Activated naive CD4-positive, alpha-beta T cell (primary cell): Measurements from ENCODE around the gene SNX1.
"Not testable (repeated sequence)": the region's sequence is repeated elsewhere in the genome, so short reads cannot be mapped to it uniquely, and the experiment has no call there.

Experiments
- DNase-seq, 4 experiments: peaks; one replicate each; lab custom pipeline; 2025; lab: John Stamatoyannopoulos, UW

SNX1 gene

DNA sequence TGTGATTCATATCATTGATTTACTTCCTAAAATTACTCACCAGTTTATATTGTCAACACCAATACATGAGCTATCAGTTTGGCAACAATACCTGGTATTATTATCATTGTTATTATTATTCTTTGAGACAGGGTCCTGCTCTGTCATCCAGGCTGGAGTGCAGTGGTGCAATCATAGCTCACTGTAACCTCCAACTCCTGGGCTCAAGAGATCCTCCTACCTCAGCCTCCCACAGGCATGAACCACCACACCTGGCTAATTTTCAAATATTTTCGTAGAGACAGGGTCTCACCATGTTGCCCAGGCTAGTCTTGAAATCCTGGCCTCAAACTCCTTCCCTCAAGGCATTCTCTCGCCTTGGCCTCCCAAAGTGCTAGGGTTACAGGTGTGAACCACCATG is 22.3 kb upstream of the SNX1 start:
- not testable (repeated sequence) for DNase-seq

DNA sequence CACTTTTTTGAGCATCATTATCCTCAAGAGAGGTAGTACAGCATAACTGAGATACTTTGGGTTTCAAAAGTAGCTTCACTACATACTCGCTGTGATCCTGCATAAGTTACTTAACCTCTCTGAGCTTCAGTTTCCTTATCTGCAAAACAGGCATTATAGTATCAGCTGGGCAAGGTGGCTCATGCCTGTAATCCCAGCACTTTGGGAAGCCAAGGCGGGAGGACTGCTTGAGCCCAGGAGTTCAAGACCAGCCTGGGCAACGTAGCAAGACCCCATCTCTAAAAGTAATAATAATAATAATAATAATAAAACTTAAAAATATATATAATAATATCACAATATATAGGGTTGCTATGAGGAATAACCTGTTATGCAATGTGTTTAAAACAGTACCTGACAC is 13.0 kb upstream of the SNX1 start:
- no peak for DNase-seq

DNA sequence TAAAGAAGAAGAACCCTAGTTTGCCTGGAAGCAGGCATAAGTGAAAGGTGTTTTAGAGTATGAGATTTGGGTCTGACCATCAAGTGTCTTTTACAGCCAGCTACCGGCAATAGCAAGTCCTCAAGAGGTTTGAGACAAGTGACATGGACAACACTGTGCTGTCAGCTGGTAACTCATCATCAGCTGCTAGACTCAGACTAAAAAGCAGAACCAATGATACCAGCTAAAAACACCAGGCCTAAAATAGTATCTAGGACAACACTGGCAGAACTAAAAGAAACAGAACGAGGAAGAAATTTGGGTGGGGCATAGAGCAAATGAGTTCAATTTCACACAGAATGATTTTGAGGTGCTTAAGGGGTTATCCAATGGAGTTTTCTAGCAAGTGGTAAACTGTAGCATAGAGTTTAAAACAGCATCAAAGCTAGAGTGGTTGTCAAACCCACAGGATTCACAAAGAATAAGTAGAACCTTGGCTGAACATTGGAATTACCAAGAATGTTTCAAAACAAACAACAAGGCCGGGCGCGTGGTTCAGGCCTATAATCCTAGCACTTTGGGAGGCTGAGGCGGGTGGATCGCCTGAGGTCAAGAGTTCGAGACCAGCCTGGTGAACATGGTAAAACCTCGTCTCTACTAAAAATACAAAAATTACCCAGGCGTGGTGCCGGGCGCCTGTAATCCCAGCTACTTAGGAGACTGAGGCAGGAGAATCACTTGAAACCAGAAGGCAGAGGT is 6.1 kb upstream of the SNX1 start:
- no peak for DNase-seq

DNA sequence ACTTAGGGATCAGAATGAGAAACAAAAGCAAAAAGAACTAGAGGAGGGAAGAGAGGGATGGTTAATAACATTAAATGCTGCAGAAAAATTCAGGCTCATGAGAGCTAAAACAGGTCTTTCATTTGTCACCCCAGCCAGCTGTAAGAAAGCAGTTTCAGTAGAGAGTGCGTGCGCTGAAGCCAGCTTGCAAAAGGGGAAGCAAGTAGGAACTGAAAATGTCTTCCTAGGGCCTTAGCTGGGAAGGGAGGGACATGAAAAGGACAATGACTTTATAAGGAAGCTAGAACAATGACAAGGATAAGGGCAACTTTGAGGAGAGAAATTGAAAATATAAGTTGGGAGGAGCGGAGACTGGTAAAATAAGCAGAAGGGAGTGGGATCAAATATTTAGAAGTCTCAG is 5.3 kb upstream of the SNX1 start:
- DNase-seq, result no peak

DNA sequence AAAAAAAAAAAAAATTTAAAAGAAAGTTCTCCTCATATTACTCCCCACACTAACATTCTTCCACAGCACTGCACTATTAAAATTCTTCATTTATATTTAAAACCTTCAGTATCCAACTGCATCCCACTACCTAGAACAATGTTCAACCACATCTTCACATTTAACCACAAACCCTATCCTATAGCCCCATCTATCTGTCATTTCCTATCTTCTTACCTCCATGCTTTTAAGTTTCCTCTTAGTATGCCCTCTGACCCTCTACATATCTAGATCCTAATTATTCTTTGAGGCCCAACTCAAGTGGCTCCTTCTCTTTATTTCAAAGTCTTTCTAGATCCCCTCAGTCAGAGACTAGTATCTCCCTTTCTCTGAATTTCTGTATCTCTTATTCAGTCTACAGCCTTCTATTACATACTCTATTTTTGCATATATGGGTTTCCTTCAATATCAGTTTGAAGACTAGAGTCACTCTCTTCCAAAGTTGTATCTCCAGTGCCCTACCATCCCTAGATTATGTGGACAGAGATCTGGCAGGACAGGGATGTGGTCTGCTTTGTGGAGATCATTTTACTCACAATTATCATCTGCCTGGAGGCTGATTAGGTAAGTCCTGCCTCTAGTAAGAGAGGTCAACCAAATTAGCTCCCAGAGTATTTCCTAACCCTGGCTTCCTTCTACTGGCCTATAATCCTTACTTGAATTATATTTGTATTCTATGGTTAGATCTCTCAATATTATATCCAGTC is 3.5 kb upstream of the SNX1 start:
- DNase-seq, result no peak

DNA sequence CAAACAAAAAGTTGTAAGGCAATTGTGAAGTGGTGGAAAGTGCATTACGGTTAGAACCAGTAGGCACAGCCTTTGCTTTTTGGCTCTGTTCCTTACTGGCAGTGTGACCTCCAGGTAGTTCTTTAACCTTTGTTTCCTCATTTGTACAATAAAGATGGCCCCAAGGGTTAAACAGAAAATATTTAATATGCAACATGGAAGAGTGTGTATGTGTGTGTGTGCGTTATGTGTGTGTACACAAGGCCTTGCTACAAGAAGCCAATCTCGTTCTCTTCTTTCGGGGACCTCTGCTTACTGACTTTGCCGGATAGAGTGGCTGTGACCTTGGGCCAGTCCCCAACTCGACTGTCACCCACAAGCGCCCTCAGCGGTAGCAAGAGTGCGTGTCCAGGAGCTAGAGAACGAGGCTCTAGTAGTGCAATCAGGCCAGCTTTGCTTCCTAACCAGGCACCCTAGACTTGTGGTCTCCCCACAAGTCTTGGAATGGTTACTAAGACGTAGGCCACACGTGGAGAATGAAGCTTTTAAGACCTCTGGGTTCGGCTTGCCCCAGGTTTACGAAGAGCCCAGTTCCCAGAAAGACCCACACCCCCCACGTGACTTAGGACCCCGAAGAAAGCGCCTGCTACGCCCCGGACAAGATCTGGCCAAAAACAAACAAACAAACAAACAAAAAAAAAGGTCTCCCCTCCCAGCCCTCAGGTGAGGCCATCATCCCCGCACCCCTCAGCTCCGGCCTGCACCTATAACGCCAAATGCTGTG is 2.7 kb upstream of the SNX1 start:
- DNase-seq, result peak in 2 of 4 experiments; percentile 4 to 10

DNA sequence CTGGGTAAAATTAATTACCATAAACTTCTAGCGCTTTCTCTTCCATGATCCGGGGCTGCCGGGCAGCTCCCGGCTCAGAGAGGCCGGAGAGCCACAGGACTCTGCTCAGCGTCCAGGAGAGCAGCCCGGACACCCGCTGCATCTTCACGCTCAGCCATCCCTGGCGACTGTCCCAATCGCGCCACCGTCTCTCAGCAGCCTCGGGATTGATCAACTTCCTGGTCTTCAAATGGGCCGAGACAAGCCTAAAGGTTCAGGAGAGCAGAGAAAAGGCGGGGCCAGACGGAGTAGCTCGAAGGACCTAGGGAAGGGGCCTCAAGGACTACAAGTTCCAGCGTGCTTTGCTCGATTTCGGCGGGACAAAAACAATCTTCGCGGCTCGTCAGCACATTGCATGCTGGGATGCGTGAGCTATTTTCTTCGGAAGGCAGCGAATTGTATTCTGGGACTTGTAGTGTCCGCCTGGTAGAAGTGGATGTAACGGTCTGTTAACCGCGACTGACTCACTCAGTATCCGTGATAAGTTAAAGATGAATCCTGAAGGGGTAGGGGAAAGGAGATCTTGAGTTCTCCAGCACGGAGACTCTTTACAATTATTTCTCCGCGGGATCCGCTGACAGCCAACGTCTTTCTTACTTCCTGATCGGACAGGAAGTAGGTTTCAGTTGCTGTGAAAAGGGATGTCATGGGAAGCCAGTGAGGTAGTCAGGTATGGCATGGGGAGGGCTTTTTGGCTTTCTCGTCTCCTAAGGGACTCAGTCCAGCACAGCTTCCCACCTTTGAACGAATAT is 2.0 kb upstream of the SNX1 start, which contains the start of gene CIAO2A:
Gene CIAO2A, minus strand, starts transcription at position 212 of the 791 bp plus-strand sequence. Its CDS starts 70 bp downstream, at position 142.
- DNase-seq, result peak; percentile 46 to 76 (median 58)

DNA sequence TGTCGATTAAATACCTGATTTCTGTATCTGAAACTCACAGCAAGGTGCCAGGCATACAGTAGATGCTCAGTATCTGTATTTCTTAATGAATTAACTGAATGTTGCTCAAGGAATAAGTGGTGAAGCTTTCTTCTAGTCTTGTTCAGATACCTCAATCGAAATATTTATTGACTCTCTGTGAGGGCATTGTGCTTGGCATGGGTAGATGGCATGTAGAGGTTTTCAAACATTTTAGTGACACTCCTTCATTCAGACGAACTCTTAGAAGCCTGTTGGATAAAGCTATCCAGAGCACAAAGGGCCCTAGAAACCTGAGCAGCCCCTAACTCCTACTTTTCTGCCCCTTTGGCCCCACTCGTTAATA is 369 bp upstream of the SNX1 start:
- no peak for DNase-seq

DNA sequence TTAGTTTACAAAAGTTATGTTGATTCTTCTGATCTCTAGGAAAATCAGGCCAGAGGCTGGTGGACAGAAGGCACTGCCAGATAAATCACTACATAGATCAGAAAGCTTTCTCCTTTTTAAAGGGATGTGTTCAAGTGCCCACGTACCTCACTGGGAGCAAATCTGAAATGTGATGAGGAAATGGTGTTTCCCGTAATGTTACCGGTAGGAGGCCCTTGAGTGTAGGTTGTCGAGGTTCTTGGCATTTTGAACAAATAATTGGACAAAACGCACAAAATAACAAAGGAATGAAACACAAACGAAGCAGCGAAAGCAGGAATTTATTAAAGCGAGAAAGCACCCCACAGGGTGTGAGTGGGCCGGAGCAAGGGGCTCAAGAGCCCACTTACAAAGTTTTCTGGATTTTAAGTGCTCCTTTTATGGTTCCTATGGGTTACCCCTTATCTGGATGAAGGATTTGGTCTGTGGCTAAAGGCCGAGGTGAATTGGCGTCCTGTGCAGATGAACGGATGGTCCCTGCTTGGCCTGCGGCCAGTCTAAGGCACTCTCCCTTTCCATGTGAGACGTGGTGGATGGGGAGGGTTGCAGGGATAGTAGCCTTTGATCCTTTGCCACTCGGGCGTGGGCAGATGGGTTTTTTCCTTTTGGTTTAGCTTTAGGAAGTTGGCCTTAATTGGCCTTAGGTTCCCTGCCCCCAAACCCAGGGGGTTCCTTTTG is 1.0 kb downstream of the SNX1 start:
- no peak for DNase-seq

DNA sequence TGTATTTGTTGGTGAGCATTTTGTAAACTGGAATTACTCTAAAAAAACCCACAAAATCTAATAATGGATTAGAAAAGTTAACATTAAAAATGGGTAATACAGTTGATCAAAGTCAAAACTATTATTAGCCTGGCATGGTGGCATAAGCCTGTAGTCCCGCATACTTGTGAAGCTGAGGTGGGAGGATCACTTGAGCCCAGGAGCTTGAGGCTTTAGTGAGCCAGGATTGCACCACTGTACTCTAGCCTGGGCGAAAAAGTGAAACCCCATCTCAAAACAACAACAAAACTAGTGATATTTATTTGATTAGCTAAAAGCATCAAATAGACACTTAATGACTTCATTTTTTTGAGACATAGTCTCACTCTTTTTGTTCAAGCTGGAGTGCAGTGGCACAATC is 3.6 kb downstream of the SNX1 start:
- DNase-seq, result no peak

DNA sequence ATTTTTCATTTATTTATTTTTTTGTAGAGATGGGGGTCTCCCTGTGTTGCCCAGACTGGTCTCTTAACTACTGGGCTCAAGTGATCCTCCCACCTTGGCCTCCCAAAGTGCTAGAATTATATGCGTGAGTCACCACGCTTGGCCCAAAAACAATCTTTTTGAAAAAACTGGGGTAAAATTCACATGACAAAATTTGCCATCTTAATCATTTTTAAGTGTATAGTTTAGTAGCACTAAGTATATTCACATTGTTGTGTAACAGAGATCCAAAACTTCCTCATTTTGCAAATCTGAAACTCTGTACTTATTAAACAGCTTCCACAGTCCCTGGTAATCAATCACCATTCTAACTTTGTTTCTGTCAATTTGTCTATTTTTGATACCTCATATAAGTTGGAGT is 5.2 kb downstream of the SNX1 start:
- no peak for DNase-seq

DNA sequence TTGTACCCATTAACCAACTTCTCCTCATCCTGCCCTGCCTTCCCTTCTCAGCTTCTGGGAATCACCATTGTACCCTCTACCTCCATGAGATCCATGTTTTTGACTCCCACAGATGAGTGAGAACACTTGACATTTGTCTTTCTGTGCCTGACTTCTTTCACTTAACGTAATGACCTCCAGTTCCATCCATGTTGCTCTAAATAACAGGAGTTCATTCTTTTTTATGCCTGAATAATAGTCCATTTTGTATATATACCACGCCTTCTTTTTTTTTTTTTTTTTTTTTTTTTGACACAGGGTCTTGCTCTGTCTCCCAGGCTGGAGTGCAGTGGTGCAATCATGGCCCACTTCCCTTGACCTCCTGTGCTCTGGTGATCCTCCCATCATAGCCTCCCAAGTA is 6.7 kb downstream of the SNX1 start:
- no peak for DNase-seq

DNA sequence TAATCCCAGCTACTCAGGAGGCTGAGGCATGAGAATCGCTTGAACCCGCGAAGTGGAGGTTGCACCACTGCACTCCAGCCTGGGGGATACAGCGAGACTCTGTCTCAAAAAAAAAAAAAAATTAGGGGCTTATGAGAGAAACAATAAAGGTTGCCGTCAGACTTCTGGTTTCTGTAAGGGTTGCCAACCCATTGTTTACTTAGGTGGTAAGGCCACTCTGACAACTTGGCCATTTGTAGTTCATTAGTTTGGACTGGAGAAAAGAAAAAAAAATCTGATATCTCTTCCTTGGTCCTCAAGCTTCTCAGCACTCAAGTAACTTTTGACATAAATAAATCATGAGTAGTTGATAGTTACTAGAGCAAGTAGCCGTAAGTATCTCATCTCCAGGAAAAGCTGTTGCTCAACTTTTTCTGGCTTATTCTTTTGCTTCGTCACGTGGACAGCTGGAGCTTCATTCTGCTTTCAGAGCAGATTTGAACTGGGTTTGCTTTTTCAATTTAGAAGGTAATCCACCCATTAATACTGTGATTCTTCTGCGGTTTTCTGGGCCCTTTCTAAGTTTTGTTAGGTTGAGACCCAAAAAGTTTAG is 9.4 kb downstream of the SNX1 start:
- DNase-seq, result no peak

DNA sequence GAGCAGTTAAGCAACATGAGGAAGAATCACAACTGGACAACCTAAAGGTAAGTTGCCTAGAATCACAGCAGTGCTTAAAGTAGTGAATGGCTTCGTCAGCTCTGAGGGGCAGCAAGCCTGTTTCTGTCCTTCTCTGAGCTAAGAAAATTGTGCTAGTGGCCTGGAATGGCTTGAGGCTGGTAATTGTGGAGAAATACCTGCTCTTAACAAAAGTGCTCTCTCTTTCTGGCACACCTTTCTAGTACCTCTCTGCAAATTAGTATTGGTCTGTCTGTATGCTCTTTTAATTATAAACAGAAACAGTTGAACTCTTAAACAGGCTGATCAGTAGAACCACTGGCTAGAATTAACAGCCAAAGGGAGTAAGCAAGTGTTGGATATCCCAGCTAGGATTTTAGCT is 11.6 kb downstream of the SNX1 start:
- no peak for DNase-seq

DNA sequence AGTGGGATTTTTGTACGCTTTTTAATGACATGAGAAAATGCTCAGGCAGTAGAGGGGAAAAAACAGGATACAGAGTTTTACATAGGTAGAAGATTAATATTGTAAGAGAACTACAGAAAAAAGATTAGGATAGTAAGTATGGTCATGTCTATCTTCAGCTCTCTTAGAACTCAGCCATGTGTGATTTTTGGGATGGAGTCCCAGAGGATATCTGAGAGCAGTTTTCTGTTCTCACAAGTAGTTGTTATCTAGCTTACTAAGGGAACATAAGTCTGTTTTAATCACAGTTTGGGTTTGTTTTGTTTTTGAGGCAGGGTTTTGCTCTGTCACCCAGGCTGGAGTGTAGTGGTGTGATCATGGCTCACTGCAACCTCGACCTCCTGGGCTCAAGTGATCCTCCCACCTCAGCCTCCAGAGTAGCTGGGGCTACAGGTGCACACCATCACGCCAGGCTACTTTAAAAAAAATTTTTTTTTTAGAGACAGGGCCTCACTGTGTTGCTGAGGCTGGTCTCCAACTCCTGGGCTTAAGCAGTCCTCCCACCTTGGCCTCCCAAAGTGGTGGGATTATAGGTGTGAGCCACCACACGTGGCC is 14.4 kb downstream of the SNX1 start:
- DNase-seq, result not testable (repeated sequence)

DNA sequence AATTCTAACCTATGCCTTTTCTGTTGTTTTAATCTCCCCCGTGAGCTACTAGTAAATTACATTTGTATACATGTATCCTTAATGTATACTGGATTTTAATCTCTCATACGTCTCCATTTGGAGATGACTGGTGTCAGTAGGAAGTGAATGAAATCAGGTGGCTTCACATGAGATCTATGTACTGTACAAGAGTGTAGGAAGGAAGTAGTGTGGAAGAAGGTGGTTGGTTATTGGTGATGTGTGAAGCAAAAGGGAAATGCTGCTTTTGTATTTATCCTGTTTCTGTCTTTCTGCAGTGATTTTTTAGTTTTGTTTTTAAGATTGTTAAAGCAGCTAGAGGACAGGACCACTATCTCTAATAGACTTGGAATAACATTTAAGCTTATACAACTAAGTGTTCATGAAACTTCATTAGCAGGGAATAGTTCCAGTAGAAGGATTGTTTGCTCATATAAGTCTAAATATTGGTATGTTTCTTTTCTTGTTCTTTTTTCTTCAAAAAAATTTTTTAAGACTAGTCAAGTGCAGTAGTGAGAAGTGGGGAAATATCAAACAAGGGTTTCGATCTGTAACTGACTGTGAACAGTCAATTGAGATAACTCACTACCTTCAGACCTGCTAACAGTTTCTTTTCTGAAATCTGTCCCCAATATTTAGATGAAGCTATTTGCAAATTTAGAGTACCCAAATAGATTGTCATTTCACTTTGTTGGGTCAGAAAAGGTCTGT is 15.3 kb downstream of the SNX1 start:
- DNase-seq, result no peak

DNA sequence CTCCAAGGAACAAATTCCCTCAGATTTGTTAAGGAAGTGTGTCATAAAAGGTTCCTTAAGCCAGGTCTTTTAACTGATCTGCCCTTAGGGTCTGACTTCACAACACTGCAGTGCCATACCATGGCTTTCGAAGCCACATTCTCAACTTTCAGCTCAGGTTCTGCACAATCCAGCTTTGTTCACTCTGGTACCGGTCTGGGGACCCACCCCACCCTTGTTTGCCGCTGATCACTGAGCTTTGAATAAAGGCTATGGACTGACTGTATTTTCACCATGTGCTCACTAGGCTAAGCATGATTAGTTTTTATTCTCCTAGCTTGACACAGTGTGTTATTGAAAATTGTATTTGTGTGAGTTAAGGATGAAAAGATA is 15.9 kb downstream of the SNX1 start:
- DNase-seq, result no peak

DNA sequence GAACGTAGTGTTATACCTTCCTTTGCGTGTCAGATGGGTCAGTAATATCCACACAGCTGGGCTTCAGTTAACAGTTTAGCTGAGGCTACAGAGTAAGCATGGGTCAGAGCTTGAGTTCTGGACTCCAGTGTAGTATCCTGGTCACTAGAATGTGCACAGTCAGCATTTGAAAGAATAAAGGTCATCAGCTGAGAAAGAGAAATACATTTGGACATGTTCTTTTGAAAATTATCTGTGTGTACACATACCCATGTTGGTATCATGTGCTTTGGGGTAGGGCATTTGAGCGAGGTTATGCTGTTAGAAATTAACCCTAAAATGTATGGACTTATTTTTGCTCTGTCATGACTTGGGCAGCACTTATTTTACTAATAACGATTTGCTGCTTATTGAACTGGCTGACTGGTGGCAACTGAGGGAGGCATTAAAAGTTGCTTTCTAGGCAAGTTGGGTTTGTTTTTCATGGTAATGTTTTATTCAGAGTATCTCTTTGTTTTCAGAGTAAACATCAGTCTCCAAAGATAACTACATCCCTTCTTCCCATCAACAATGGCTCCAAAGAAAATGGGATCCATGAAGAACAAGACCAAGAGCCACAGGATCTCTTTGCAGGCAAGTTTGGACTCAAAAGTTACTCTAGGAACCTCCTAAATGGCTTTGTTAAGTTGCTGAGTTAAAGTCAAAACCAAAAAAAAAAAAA is 16.4 kb downstream of the SNX1 start:
- no peak for DNase-seq

DNA sequence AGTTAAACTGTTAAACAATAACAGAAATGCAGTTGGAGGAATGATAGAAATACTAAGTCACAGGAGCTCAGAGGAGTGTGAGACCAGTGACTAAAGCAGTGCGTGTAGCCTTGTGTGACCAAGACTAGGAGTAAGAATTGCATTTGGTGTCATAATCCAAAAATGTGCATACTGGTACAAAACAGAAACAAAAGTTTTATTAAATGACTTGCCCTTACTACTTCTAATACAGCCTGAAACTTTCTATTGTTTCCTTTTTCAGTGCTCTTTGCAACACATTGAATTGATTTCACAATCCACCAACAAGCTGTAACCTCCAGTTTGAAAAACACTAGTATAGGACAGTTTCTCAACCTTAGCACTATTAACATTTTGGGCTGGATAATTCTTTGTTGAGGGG is 17.1 kb downstream of the SNX1 start:
- no peak for DNase-seq
